Effector memory CD8-positive, alpha-beta T cell (primary cell): ENCODE measurements around the gene INO80B.

Source experiments
- ATAC-seq: fragments of 150-1000 bp; cut with Tn5 transposase; replicated peaks from 2 replicates; pipeline ENCODE4 v1.10.0; 2021; ENCODE audit warnings: mild to moderate bottlenecking, moderate library complexity
- DNase-seq, 3 experiments: peaks; one replicate each; pipeline ENCODE4 v3.0.0; 2021
- H3K27ac Mint-ChIP-seq, 2 donors: one replicate each; pipeline ENCODE4 v1.8.0; 2022; ENCODE audit warnings: mild to moderate bottlenecking in 2 of 2, mixed read lengths in 2 of 2, moderate library complexity in 2 of 2
- H3K27me3 Mint-ChIP-seq, 2 donors: one replicate each; pipeline ENCODE4 v1.8.0; 2022; ENCODE audit warnings: mixed read lengths in 2 of 2
- H3K36me3 Mint-ChIP-seq: one replicate; pipeline ENCODE4 v1.8.0; 2022; ENCODE audit warnings: mild to moderate bottlenecking, moderate library complexity, mixed read lengths; ENCODE audit not compliant: insufficient read depth
- H3K4me1 Mint-ChIP-seq, 2 donors: one replicate each; pipeline ENCODE4 v1.8.0; 2022; ENCODE audit warnings: low read depth in 2 of 2, mixed read lengths in 2 of 2
- H3K4me3 Mint-ChIP-seq, 2 donors: one replicate each; pipeline ENCODE4 v1.8.0; 2022; ENCODE audit warnings: mild to moderate bottlenecking in 2 of 2, mixed read lengths in 2 of 2, moderate library complexity in 2 of 2
- H3K9me3 Mint-ChIP-seq, 2 donors: one replicate each; pipeline ENCODE4 v1.8.0; 2022; ENCODE audit warnings: mixed read lengths in 2 of 2

The INO80B gene

DNA sequence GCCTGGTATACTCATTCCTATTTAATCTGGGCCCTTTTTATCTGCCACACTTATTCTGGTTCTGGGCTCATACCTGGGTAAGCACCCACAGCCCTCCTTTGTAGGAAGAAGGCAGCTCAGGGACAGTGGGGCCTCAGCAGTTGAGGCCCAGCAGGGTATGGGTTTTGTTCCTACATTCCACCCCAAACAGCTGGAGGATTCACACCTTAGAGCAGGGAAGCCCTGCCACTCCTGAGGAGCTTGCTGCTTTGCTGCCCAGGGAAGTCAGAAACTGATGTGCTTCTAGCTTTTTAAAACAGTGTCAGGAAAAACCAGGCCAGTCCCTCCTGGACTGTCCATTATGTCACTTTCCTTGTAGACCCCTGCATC, 45.7 kb downstream of the INO80B start:
- H3K27me3 Mint-ChIP-seq, result peaks cover 6 to 68% of the 10 kb centered on the region in 2 donors
- peaks cover 22% of the 10 kb centered on the region for H3K36me3 Mint-ChIP-seq
- no peak overlapping the region for H3K27ac Mint-ChIP-seq
- ATAC-seq (no peak), DNase-seq (no peak)
- no peak overlapping the region for H3K4me3 Mint-ChIP-seq
- H3K9me3 Mint-ChIP-seq, result no peaks in the 10 kb centered on the region
- H3K4me1 Mint-ChIP-seq, result peaks cover 27 to 46% of the 10 kb centered on the region in 2 donors

- ATAC-seq (no peak), DNase-seq (no peak)
- Mint-ChIP-seq H3K27me3 (peaks cover 6 to 68% of the 10 kb centered on the region in 2 donors), H3K36me3 (peaks cover 22% of the 10 kb centered on the region), H3K9me3 (no peaks in the 10 kb centered on the region), H3K4me3 (peak overlapping the region; percentile 69 to 77), H3K27ac (no peak overlapping the region), H3K4me1 (peaks cover 30 to 47% of the 10 kb centered on the region in 2 donors)
Observed at GRCh38 chr2:74501335-74502071, 46.6 kb downstream of the INO80B start.

DNA sequence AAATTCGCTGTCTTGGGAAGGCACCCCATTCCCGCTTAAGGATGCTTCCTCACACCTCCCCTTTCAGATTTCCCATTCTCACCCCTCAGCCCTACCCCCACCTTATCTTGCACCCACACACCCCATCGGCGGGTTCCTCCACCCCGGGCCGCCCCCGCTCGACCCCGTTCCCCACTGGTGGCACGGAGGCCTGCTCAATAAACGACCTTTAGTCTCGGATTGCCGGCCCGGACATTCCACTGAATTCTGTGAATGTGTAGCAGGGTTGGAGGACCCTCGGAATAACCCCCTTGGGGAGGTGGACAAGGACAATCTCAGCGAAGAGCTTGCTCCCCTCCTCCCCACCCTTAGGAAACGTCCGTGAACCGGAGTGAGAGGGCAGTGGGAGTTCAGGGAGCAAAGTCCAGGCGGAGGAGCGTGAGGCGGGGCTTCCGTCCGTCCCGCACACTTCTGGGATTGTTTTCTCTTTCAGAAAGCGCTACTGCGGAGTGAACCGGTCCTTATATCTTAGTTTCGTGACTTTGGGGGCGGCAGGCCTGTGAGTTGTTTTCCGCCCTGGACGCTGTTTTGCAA, 47.3 kb downstream of the INO80B start:
- H3K27me3 Mint-ChIP-seq, result peaks cover 6 to 68% of the 10 kb centered on the region in 2 donors
- peak overlapping the region; percentile 69 to 77 for H3K4me3 Mint-ChIP-seq
- H3K9me3 Mint-ChIP-seq, result no peaks in the 10 kb centered on the region
- H3K36me3 Mint-ChIP-seq, result peaks cover 27% of the 10 kb centered on the region
- H3K4me1 Mint-ChIP-seq, result peaks cover 37 to 54% of the 10 kb centered on the region in 2 donors
- DNase-seq (no peak), ATAC-seq (no peak)
- H3K27ac Mint-ChIP-seq, result no peak overlapping the region

DNA sequence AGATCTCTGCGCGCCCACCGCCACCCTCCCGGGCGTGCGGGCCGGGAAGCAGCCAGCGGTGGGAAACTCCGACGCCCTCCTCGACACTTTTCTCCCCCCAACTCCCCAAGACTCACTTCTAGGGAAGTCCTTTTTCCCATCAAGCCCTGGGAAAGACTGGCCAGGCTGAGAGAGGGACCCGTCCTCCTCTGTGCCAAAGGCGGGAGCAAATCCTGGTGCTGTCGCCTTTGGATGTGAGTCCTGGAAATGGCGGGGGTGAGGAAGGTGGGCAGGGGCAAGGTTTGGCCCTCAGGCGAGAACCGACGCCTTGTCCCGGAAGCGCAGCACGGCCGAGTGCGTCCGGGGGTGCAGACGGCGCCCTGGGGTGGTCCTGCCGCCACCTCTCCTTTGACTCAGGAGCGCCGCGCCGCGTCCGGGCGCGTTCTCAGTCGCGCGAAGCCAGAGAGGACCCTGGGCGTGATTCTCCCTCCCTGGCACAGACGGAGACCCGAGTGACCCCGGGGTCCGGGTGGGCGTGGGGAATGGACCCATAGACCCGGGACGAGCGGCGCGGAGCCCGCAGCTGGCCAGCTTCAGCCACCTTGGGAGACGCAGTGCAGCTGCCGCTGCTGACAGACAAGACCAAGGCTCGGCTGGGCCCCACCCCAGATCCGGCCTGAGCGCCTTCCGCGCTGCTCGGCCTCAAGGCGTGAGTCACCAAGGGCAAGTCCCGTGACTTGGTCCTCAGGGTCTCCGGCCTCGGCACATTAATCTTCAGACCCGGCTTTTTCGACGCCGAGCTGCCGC, 48.0 kb downstream of the INO80B start:
- Mint-ChIP-seq H3K4me1 (peaks cover 42 to 60% of the 10 kb centered on the region in 2 donors), H3K36me3 (peaks cover 33% of the 10 kb centered on the region), H3K4me3 (peak overlapping the region; percentile 69 to 77), H3K27ac (peak overlapping the region in 1 of 2 donors; percentile 77), H3K27me3 (peaks cover 6 to 63% of the 10 kb centered on the region in 2 donors), H3K9me3 (no peaks in the 10 kb centered on the region)
- ATAC-seq, result no peak
- DNase-seq, result peak in 1 of 3 experiments; percentile 32

GRCh38 chr2:74503506-74504475, 48.9 kb downstream of the INO80B start:
- H3K27me3 Mint-ChIP-seq, result peaks cover 0 to 54% of the 10 kb centered on the region in 2 donors

GRCh38 chr2:74504591-74504990, 49.7 kb downstream of the INO80B start:
- peaks cover 37 to 53% of the 10 kb centered on the region in 2 donors for H3K4me1 Mint-ChIP-seq

More at GRCh38 chr2:74503506-74504475, 48.9 kb downstream of the INO80B start:
- DNase-seq, result no peak
- Mint-ChIP-seq H3K36me3 (peaks cover 42% of the 10 kb centered on the region), H3K4me3 (peak overlapping the region; percentile 69 to 77), H3K9me3 (no peaks in the 10 kb centered on the region), H3K27ac (peak overlapping the region in 1 of 2 donors; percentile 77), H3K4me1 (peaks cover 42 to 58% of the 10 kb centered on the region in 2 donors)
- ATAC-seq, result no peak

DNA sequence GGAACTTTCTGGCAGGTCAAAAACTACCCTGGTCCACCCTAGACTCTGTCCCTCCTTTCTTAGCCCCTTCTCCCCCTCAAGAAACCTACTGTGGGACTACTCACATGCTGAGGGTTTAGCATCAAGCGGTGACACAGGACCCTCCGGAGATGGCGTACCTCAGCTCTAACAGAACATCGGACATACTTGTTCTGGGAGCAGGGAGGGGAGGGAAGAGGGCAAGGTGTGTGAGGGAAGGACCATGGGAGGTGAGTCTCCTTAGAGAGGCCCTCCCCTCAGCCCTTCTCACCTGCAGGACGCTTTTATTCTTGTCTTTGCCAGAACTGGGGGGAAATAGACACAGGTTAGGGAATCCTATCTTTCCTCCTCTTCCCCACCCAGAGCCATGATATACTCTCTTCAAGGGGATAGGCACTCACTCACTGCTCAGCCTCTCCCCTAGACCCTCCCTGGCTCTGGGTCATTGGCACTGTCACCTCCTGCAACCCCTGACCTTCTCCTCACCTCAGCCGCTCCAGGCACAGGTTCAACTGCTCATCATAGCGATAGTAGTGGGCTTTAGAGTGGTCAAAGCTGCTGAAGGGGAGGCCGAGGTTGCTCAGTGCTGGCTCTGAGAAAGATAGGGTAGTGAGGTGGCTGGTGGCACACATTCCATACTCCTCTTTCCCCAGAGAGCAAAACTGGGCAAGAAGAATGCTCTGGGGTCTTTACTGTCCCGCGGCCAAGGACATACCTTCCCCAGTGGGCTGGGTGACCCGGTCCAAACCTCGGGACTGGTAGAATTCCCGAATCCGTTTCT, 50.8 kb downstream of the INO80B start:
- Mint-ChIP-seq H3K36me3 (peaks cover 42% of the 10 kb centered on the region), H3K4me1 (peaks cover 37 to 53% of the 10 kb centered on the region in 2 donors), H3K9me3 (no peaks in the 10 kb centered on the region), H3K27me3 (peaks cover 0 to 36% of the 10 kb centered on the region in 2 donors), H3K4me3 (peak overlapping the region; percentile 93 to 97), H3K27ac (peak overlapping the region; percentile 9 to 99)
- DNase-seq, result no peak
- ATAC-seq, result no peak

More at GRCh38 chr2:74504591-74504990, 49.7 kb downstream of the INO80B start:
- Mint-ChIP-seq H3K9me3 (no peaks in the 10 kb centered on the region), H3K27ac (peak overlapping the region in 1 of 2 donors; percentile 9), H3K36me3 (peaks cover 42% of the 10 kb centered on the region), H3K4me3 (peak overlapping the region; percentile 69 to 77), H3K27me3 (peaks cover 0 to 46% of the 10 kb centered on the region in 2 donors)
- ATAC-seq (no peak), DNase-seq (no peak)

GRCh38 chr2:74507145-74507925, 52.4 kb downstream of the INO80B start, which contains the start of gene PCGF1:
Gene PCGF1 (minus strand): TSS chr2:74507695. CDS start chr2:74507668, 27 bp downstream.
- DNase-seq (peak; percentile 98 to 99 (median 99)), ATAC-seq (peak; percentile 93)
- Mint-ChIP-seq H3K4me1 (peaks cover 32 to 44% of the 10 kb centered on the region in 2 donors), H3K9me3 (no peaks in the 10 kb centered on the region), H3K36me3 (peaks cover 39% of the 10 kb centered on the region), H3K27ac (peak within 1 kb of the TSS; percentile 99), H3K4me3 (peak within 1 kb of the TSS; percentile 93 to 97), H3K27me3 (peaks cover 0 to 35% of the 10 kb centered on the region in 2 donors)
